Lung (tissue), 12 donors: ENCODE measurements around the gene FAM216A. TPM values are rescaled to one million over a fixed set of nuclear protein-coding genes. Genes with fewer than 3 reads are reported as not detected.

Source experiments
- ATAC-seq: fragments of 200-7000 bp; cut with Tn5 transposase; one replicate; pipeline ENCODE4 v1.9.1; 2020; ENCODE audit warnings: moderate number of reproducible peaks; ENCODE audit not compliant: insufficient read depth, low FRiP score
- DNase-seq, 3 donors: peaks; one replicate each; pipeline ENCODE4 v3.0.0-alpha.2; 2013 to 2017
- H3K27ac ChIP-seq, 2 donors: one replicate each; pipeline ENCODE4 v1.5.1; 2013; ENCODE audit warnings: mild to moderate bottlenecking in 2 of 2, moderate library complexity in 2 of 2, control low read depth in 1 of 2, inconsistent platforms in 1 of 2, low read depth in 1 of 2, low read length in 1 of 2
- H3K27me3 ChIP-seq, 3 donors: one replicate each; pipeline ENCODE4 v1.5.1; 2013; ENCODE audit warnings: low read length in 2 of 3; ENCODE audit not compliant: control insufficient read depth in 3 of 3, insufficient read depth in 3 of 3
- H3K36me3 ChIP-seq, 4 donors: one replicate each; pipeline ENCODE4 v1.5.1; 2013; ENCODE audit warnings: low read length in 4 of 4, mild to moderate bottlenecking in 1 of 4, moderate library complexity in 1 of 4; ENCODE audit not compliant: control insufficient read depth in 4 of 4, insufficient read depth in 4 of 4
- H3K4me1 ChIP-seq, 5 donors: one replicate each; pipeline ENCODE4 v1.5.1; 2013; ENCODE audit warnings: low read length in 5 of 5, mild to moderate bottlenecking in 2 of 5, moderate library complexity in 1 of 5; ENCODE audit not compliant: control insufficient read depth in 5 of 5, insufficient read depth in 5 of 5
- H3K4me3 ChIP-seq: one replicate; pipeline ENCODE4 v1.5.1; 2013; ENCODE audit warnings: mild to moderate bottlenecking, control low read depth, moderate library complexity
- H3K9ac ChIP-seq, 2 donors: one replicate each; pipeline ENCODE4 v1.5.1; 2013; ENCODE audit warnings: low read length in 2 of 2, control low read depth in 1 of 2; ENCODE audit not compliant: insufficient read depth in 1 of 2
- H3K9me3 ChIP-seq, 4 donors: one replicate each; pipeline ENCODE4 v1.5.1; 2013; ENCODE audit warnings: low read length in 3 of 4, mild to moderate bottlenecking in 1 of 4, moderate library complexity in 1 of 4; ENCODE audit not compliant: control insufficient read depth in 4 of 4, insufficient read depth in 3 of 4
- WGBS, 2 donors: extraction: QIAGEN DNeasy Blood & Tissue Kit; methylation state at CpG; one replicate each; pipeline ENCODE4 v1.1.7; 2013; 5-methylcytosine and 5-hydroxymethylcytosine counted together
- polyA plus RNA-seq, 2 donors: library from polyadenylated mRNA; stranded (reverse); fragments of 200-250 nt; gene quantifications; one replicate each; pipeline ENCODE4 v1.2.1, GENCODE V29; 2013
- total RNA-seq, 2 donors: library from RNA; depleted of rRNA in 1 of 2; stranded (reverse); fragments of >200 nt in 1 of 2; gene quantifications; one replicate each; pipeline ENCODE4 v1.2.1, GENCODE V29; 2014 to 2021
- TF ChIP-seq, protein P1 (sequence below): IDR thresholded peaks from 2 replicates; pipeline ENCODE4 v1.5.1; 2012; ENCODE audit warnings: mild to moderate bottlenecking; ENCODE audit errors: control extremely low read depth, extremely low read depth
- donor health status: control.
- donor health status: control.
- donor health status: Bipolar disorder and iron deficiency.
- donor health status: healthy.
- donor health status: DM: yes; HTN: yes; CAD: no.

Gene FAM216A
- total and polyA plus RNA-seq, 4 donors: 2.9 to 6.4 (median 5.2) TPM

DNA sequence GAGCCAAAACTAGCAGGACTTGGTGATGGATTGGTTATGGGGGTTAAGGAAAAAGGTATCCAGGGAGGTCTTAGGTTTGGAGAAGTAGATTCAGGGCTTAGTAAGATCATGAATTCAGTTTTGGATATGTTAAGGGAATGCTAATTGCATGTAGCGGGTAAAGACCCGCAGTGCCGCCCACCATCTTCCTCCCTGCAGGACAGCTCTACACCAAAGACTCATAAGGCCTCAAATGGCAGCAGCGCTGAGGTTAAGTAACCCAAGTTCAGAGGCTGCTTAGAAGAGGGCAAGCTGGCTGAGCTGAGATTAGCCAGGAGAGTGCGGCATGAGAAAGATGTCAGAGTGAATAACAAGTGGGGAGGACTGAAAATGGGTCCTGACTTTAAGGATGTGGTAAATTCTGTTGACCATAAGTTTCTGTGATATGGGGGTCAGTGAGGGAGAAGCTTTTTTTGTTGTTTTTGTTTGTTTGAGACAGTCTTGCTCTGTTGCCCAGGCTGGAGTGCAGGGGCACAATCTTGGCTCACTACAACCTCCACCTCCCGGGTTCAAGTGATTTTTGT lies 59.7 kb downstream of the FAM216A start:
- Histone ChIP-seq H3K4me1 (peaks cover 0 to 6% (median 0%) of the 10 kb centered on the region in 5 donors), H3K4me3 (no peak overlapping the region), H3K36me3 (peaks cover 0 to 8% (median 2%) of the 10 kb centered on the region in 4 donors), H3K9me3 (no peaks in the 10 kb centered on the region), H3K9ac (no peak overlapping the region), H3K27ac (no peak overlapping the region), H3K27me3 (no peaks in the 10 kb centered on the region)
- TF ChIP-seq, protein P1, sequence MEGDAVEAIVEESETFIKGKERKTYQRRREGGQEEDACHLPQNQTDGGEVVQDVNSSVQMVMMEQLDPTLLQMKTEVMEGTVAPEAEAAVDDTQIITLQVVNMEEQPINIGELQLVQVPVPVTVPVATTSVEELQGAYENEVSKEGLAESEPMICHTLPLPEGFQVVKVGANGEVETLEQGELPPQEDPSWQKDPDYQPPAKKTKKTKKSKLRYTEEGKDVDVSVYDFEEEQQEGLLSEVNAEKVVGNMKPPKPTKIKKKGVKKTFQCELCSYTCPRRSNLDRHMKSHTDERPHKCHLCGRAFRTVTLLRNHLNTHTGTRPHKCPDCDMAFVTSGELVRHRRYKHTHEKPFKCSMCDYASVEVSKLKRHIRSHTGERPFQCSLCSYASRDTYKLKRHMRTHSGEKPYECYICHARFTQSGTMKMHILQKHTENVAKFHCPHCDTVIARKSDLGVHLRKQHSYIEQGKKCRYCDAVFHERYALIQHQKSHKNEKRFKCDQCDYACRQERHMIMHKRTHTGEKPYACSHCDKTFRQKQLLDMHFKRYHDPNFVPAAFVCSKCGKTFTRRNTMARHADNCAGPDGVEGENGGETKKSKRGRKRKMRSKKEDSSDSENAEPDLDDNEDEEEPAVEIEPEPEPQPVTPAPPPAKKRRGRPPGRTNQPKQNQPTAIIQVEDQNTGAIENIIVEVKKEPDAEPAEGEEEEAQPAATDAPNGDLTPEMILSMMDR: no peak
- WGBS, 2 donors: 95 to 97% methylated on average over 6 of the region's 6 CpGs
- DNase-seq: no peak
- no peak for ATAC-seq

DNA sequence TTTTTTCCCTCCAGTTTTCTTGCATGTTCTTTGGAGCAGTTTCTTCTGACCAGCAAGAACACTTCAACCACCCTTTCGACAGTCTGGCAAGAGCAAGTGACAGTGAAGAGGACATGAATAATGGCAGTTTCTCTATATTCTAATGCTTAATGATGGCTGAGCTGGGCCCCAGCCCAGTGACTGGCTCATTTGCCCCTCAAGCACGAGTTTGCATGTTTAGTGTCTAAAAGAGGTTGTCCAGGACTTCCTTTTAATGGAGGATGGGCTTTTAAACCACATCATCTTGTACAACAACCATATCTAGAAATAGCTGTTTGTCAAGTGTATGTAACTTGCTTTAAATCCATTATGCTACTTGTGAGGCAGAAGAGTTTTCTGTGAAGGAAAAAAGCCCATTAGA lies 61.9 kb downstream of the FAM216A start:
- no peak for DNase-seq
- WGBS, 2 donors: 63 to 72% methylated on average over 2 of the region's 2 CpGs
- Histone ChIP-seq H3K9ac (no peak overlapping the region), H3K9me3 (no peaks in the 10 kb centered on the region), H3K36me3 (peaks cover 0 to 13% (median 3%) of the 10 kb centered on the region in 4 donors), H3K27ac (no peak overlapping the region), H3K27me3 (no peaks in the 10 kb centered on the region), H3K4me3 (no peak overlapping the region), H3K4me1 (peaks cover 0 to 10% (median 0%) of the 10 kb centered on the region in 5 donors)
- ATAC-seq: no peak
- TF ChIP-seq, protein P1: no peak

DNA sequence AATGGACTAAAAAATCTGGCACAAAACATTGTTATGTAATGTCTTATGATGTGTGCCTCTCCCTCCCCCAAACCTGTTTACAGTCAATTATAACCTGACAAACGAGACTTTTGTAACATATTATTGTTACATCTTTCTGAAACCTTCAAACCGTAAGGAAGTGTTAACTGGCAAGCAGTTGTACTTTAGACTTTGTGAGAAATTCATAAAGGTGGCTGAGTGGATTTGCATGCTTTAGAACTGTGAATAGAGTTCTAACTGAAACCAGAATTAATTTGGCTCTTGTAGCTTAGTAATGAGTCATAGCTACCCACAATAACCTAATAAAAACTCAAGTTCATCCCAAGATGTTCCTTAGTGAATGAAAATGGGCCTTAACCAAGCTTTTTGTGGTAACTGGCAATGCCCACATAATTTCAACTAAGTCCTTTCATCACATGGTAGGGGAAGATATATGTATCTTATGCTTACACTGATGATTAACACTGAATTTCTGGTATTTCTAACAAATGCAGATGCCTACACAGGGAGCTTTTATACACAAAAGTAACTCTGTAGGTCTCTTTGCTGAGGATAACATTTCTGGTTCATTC lies 63.2 kb downstream of the FAM216A start:
- ATAC-seq (no peak), DNase-seq (no peak)
- Histone ChIP-seq H3K9ac (no peak overlapping the region), H3K4me3 (no peak overlapping the region), H3K27ac (no peak overlapping the region), H3K36me3 (peaks cover 4 to 21% (median 7%) of the 10 kb centered on the region in 4 donors), H3K27me3 (no peaks in the 10 kb centered on the region), H3K4me1 (peaks cover 0 to 15% (median 0%) of the 10 kb centered on the region in 5 donors), H3K9me3 (no peaks in the 10 kb centered on the region)
- WGBS, 2 donors: 63 to 74% methylated on average over 2 of the region's 2 CpGs
- TF ChIP-seq, protein P1: no peak
